ENCODE data around the gene KCTD17.

KCTD17 gene

DNA sequence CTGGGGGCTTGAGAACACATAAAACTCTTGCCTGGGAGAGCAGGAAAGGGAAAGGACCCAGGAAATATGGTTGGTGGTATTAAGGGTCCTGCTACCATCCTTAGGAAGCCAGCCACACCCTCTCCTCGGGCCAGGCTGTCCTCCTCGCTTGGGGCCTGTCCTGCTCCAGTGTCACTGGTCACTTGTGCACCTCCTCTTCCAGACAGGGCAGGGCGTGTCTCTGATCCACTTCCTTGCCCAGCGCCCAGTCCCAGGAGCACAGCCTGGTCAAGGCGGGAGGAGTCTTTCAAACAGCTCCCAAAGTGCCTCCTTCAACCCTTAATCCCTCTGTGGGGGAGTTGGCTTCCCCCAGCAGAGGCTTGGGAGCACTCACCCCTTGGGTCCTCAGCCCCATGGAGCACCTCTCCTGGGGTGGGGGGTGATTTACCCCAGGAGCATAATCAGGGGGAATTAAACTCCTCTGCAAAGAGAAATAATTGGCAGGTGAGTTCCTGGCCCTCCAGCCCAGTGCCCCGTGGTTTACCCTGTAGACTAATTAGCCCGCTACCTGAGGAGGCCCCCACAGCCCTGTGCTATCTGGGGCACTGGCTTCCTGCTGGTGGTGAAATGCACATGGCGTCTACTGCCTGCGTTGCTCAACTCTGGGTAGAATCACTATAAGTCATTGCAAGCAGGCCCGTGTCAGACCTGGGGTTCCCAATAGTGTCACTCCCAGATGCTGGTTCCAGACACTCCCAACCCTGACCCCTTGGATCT is 49.9 kb downstream of the KCTD17 start:
- DNase-seq (ENCODE audit: low read depth in 2 of 2, low spot score in 1 of 2), result no peak

DNA sequence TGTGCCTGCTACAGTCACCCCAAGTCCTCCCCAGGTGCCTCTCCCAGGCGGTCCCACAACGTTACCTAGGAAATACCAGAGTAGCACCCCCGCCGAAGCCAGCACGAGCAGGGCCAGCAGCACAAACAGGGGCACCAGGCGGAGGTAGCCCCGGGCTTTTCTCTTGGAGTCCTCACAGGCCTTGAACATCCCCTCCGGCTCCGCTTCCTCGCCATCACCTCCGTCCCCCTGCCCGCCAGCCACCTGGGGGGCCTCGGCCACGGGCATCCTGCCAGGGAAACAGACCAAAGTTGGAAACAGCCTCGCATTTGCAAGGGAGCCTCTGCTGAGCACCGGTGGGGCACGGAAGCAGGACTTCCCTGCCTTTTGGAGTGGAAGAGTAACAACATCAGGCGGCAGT is 51.6 kb downstream of the KCTD17 start:
- DNase-seq (ENCODE audit: low read depth in 2 of 2, low spot score in 1 of 2), result no peak

DNA sequence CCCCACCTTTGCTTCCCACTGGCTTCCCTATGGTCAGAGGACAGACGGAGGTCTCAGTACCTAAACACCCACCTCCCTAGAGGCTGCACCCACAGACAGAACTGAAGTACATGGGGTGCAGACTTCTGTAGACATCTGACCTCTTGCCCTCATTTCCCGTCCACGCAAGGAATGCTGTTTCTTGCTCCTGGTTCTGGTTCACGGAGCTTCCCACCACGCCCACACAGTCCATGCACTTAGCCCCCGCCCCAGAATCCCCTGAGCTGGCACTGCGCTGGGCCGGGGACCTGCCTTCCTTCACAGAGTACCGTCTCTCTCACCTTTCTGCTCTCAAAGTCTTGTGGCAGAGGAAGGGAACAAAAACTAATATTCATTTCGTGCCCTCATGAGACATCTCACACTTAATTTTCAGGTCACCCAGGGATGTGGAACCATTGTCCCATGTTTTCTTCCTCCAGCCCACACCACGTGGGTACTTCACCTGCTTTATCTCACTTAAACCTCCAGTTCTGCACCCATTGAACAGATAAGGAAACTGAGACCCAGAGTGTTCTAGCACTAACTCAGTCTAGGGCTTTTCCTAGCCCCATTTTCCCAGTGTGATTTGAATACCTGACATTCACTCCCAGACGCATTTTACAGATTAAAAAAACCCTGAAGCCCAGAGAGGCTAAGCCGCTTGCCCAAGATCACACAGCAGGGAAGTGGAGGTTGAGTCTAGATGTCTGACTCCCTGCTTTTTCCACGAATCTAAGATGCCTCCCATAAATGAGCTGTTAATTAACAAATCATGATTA is 52.3 kb downstream of the KCTD17 start:
- no peak for DNase-seq (ENCODE audit: low read depth in 2 of 2, low spot score in 1 of 2)

DNA sequence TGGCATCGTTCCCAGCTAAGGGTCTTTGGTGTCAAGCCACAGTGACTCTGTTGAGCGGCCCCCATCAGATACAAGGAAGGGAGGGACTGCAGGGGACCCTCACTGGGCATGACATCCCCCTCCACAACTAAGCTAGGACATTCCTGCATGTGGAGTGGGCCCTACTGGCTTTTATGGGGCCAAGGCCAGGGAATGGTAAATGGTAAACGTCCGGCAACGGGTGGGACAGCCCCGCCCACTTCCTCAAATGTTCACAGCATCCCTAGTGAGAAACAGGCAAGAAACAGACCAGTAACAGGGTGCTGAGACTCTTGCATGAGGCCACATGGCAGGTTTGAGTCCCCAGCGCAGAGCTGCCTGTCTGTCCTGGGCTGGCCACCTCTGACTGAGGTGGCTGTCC is 53.6 kb downstream of the KCTD17 start:
- DNase-seq (ENCODE audit: low read depth in 2 of 2, low spot score in 1 of 2), result no peak

DNA sequence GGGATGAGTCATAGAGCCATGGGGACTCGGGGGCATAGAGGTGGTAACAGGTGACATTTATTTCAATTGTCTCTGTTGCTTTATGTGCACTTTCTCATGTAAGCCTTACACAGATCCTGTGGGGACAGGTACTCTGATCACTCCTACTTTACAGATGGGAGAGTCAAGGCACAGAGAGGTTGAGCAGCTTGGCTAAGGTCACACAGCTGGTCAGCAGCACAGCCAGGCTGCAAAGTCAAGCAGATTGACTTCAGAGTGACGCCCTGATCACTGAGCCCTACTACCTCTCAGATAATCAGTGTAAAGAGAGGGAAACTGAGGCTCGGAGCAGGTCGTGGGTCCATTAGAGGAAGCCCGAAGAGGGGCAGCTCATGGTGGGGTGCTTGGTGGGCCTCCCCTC is 54.4 kb downstream of the KCTD17 start:
- no peak for DNase-seq (ENCODE audit: low read depth in 2 of 2, low spot score in 1 of 2)

DNA sequence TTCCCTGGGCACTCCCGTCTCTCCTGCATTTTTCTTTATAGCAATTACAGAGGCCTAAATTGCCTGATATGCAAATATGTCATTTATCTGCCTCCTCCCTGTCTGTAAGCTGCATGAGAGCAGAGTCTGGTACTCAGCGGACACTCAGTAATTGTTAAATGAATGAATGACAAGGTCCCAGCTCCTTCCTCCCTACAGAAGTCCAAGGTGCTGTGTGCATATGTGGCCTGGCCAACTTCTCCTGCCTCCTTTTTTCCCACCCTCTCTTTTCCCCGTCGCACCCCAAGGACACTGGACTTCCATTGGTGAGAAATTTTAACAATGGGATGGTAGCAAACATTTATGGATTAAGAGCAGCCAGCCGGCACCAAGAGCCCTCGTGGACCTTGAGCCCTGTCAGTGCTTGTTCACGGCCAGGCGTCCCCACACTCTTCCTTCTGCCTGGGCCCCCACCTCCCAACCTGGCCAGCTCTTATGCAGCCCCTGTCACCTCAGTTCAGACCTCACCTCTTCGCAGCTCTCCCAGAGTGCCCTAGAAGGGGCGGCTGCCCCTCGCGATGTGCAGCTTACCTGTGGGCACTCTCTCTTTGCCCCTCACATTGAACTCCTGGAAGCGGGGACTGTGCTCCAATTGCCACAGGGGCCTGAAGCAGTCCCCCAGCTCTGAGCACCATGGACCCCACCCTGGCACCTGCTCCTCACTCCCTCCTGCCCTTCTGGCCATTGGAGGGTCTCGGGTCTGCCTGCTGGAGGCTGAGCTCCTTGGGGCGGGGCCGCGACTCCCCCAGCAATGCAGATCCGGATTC is 56.5 kb downstream of the KCTD17 start:
- no peak for DNase-seq (ENCODE audit: low read depth in 2 of 2, low spot score in 1 of 2)

DNA sequence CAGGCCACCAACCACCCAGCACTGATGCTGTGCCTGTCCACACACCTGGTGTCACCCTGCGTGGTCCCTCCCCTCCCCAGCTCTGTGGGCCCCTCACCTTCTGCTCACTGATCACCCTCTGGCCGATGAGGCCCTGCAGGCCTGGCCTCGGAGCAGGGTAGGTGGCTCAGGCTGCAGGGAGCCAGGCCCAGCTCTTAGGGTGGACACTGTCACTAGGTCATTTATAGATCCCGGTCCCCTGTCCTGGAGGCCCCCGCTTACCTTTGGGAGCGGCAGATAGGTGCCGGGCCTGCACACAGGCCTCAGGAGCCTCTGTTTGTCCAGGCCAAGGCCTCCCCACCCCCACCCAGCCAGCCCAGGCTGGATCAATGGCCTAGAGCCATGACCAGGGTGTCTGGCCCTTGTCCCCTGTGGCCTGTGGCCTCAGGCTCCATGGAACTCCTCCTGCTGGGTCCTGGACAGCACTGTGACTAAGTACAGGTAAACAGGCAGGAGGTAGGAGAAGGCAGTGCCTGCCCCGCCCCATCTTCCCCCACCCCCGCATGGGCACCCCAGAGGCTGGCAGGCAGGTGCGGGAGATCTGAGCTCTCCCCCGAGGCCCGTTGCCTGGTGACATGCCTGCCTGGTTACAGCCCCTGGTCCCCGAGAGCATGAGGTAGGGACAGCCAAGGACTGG is 57.8 kb downstream of the KCTD17 start, which contains the start of gene TMPRSS6:
TMPRSS6 (minus strand) TSS at position 472 of the 676 bp plus-strand sequence. CDS start 6,296 bp downstream, outside the sequence.
- no peak for DNase-seq (ENCODE audit: low read depth in 2 of 2, low spot score in 1 of 2)

DNA sequence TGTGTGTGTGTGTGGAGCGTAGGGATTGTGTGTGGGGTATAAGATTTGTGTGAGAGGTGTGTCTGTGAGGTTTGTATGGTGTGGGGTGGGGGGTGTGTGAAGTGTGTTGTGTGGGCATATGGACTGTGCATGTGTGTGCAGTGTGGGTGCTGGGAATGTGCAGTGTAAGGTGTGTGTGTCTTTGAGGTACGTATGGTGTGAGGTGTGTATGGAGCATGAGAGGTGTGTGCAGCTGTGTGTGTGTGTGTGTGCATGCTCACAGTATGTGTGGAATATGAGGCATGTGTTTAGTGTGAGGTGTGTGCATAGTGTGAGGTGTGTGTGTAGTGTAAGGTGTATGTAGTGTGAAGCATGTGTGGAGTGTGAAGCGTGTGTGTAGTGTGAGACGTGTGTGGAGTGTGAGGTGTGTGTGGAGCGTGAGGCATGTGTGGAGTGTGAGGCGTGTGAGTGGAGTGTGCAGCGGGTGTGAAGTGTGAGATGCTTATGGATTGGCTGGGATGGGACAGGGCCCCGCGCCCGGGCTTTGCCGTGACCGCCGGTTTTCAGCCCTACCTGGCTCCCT is 59.7 kb downstream of the KCTD17 start:
- DNase-seq (ENCODE audit: low read depth in 2 of 2, low spot score in 1 of 2), result no peak

DNA sequence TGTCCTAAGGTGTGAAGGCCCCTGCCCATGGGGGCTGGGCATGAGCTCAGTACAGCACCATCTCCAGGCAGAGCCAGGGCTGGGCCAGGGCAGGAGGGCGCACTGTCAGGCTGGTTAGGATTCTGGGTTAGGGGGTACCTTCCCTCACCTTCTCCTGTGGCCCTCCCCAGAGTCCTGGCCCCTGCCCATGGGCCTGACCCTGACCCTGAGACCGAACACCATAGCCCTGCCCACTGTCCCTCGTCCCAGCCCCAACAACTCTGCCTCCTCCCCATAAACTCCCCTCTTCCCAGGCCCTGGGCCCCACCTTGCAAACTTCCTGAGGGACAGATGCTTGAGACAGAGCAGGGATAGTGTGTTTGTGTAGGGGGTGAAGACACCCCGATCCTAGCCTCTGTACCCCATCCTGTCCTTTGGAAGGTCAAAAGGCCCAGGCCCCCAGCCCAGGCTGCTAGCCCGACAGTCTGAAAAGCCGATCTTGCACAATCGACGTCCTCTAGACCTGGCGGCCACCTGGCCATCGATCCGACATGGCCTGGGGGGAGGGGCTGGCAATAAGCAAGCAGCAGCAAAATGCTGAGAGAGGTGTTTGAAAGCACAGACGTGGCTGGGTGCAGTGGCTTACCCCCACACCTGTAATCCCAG is 60.7 kb downstream of the KCTD17 start:
- no peak for DNase-seq (ENCODE audit: low read depth in 2 of 2, low spot score in 1 of 2)
